HepG2 (cell line): ENCODE results near the gene TCF12. TPM values are rescaled to one million over a fixed set of nuclear protein-coding genes. Genes with fewer than 3 reads are reported as not detected.

ENCODE experiments used
- ATAC-seq: fragments of 200-7000 bp; cut with Tn5 transposase; 3 replicates; pipeline ENCODE4 v1.9.1; 2020; ENCODE audit warnings: mild to moderate bottlenecking, moderate library complexity
- BruUV-seq: library from RNA; stranded (reverse); fragments of 400-500 nt; replicated peaks from 2 replicates; lab custom pipeline; 2021; lab: Mats Ljungman, UMichigan
- CTCF ChIA-PET: fragments of 300-600 bp; formaldehyde crosslinking; extraction: SDS; loops from one replicate; lab custom pipeline; 2021; ENCODE audit warnings: low total read pairs, inconsistent platforms, low intra/inter-chr PET ratio; lab: Yijun Ruan, JAX
- POLR2A ChIA-PET: fragments of 350-600 bp; sonication (Branson Sonifier 250); formaldehyde crosslinking; loops from one replicate; lab custom pipeline; 2020; ENCODE audit warnings: antibody characterized with exemption, inconsistent platforms; lab: Yijun Ruan, JAX
- DNase-seq: peaks from one replicate; pipeline ENCODE4 v3.0.0-alpha.2; 2015; ENCODE audit warnings: low spot score
- FAIRE-seq: peaks from 3 replicates; lab custom pipeline; 2011; peaks lifted over from hg19 to GRCh38; lab: Jason Lieb, UNC
- H2AFZ ChIP-seq: one replicate; pipeline ENCODE4 v1.6.1; 2011; ENCODE audit warnings: low read length, inconsistent platforms
- H3K27ac ChIP-seq: fragments of 300-600 bp; 3 replicates; pipeline ENCODE4 v1.8.0; 2011; ENCODE audit warnings: mixed run types, mild to moderate bottlenecking, mixed read lengths, low read length, inconsistent platforms; ENCODE audit not compliant: insufficient read depth; ENCODE audit errors: extremely low read length
- H3K27me3 ChIP-seq, 2 experiments: fragments of 200-600 bp in 1 of 2; 2 replicates in 1 of 2; 3 replicates in 1 of 2; pipeline versions ENCODE4 v1.6.0 to v1.8.0; 2011; ENCODE audit warnings: low read length in 2 of 2, mild to moderate bottlenecking in 2 of 2, moderate library complexity in 2 of 2, inconsistent platforms in 1 of 2; ENCODE audit not compliant: insufficient read depth in 2 of 2, control insufficient read depth in 1 of 2
- H3K36me3 ChIP-seq, 2 experiments: fragments of 200-600 bp in 1 of 2; replicated peaks in 1 of 2; 2 replicates in 1 of 2; 3 replicates in 1 of 2; pipeline versions ENCODE4 v1.5.1 to v1.8.0; 2011; ENCODE audit warnings: low read length in 2 of 2, inconsistent platforms in 1 of 2; ENCODE audit not compliant: insufficient read depth in 2 of 2, control insufficient read depth in 1 of 2
- H3K4me1 ChIP-seq: 2 replicates; pipeline ENCODE4 v1.5.1; 2012; ENCODE audit warnings: low read length, inconsistent platforms; ENCODE audit not compliant: insufficient read depth
- H3K4me2 ChIP-seq: 2 replicates; pipeline ENCODE4 v1.6.0; 2011; ENCODE audit warnings: low read depth, low read length, inconsistent platforms
- H3K4me3 ChIP-seq, 3 experiments: fragments of 200-600 bp in 1 of 3; sonication (generic), shearing (Covaris generic) in 1 of 3; replicated peaks in 1 of 3; 2 replicates each; pipeline ENCODE4 v1.5.1; 2011 to 2016; ENCODE audit warnings: low read length in 3 of 3, inconsistent platforms in 2 of 3, low read depth in 2 of 3, mild to moderate bottlenecking in 2 of 3, control low read depth in 1 of 3, mixed read lengths in 1 of 3; ENCODE audit not compliant: insufficient read depth in 1 of 3
- H3K79me2 ChIP-seq: one replicate; pipeline ENCODE4 v1.6.1; 2011; ENCODE audit warnings: low read length, inconsistent platforms; ENCODE audit not compliant: insufficient read depth
- H3K9ac ChIP-seq: 2 replicates; pipeline ENCODE4 v1.6.0; 2011; ENCODE audit warnings: mild to moderate bottlenecking, low read depth, low read length, inconsistent platforms; ENCODE audit not compliant: insufficient read depth
- H3K9me3 ChIP-seq: 2 replicates; pipeline ENCODE4 v1.5.1; 2012; ENCODE audit warnings: mild to moderate bottlenecking, low read length
- H4K20me1 ChIP-seq: 2 replicates; pipeline ENCODE4 v1.6.0; 2011; ENCODE audit warnings: inconsistent platforms, mild to moderate bottlenecking, low read length, moderate library complexity; ENCODE audit not compliant: insufficient read depth
- CAMTA2 ChIP-seq: sonication (generic); formaldehyde crosslinking; IDR thresholded peaks from 2 replicates; pipeline ENCODE4 v1.4.0; 2020; ENCODE audit warnings: mild to moderate bottlenecking, missing genetic modification reagents, borderline replicate concordance
- HMGXB4 ChIP-seq, 2 experiments: sonication (generic) in 1 of 2; formaldehyde crosslinking in 1 of 2; IDR thresholded peaks; 2 replicates each; pipeline versions ENCODE4 v1.4.0 to v1.6.1; 2018 to 2020; ENCODE audit warnings: missing genetic modification reagents in 2 of 2, borderline replicate concordance in 1 of 2, low read depth in 1 of 2, mild to moderate bottlenecking in 1 of 2, missing biosample characterization in 1 of 2
- KLF12 ChIP-seq: sonication (generic); formaldehyde crosslinking; IDR thresholded peaks from 2 replicates; pipeline ENCODE4 v1.4.0; 2020; ENCODE audit warnings: missing genetic modification reagents, borderline replicate concordance
- NCOA1 ChIP-seq: sonication (generic); formaldehyde crosslinking; IDR thresholded peaks from 2 replicates; pipeline ENCODE4 v1.9.0; 2021; ENCODE audit warnings: missing genetic modification reagents
- PCBP1 ChIP-seq: fragments of 200-400 bp; formaldehyde crosslinking; IDR thresholded peaks from 2 replicates; pipeline ENCODE4 v1.6.1; 2017; ENCODE audit warnings: mild to moderate bottlenecking, low read depth, low read length, borderline replicate concordance
- ZBTB34 ChIP-seq: sonication (generic); formaldehyde crosslinking; IDR thresholded peaks from 2 replicates; pipeline ENCODE4 v1.8.0; 2022; ENCODE audit warnings: mild to moderate bottlenecking, missing genetic modification reagents
- ZNF589 ChIP-seq: sonication (generic); formaldehyde crosslinking; conservative IDR thresholded peaks from 2 replicates; pipeline ENCODE4 v1.8.0; 2022; ENCODE audit warnings: mild to moderate bottlenecking, moderate library complexity, missing genetic modification reagents
- ZNF766 ChIP-seq: sonication (generic); formaldehyde crosslinking; IDR thresholded peaks from 2 replicates; pipeline ENCODE4 v1.5.0; 2020; ENCODE audit warnings: missing genetic modification reagents, borderline replicate concordance
- ZNF773 ChIP-seq: sonication (generic); formaldehyde crosslinking; IDR thresholded peaks from 2 replicates; pipeline ENCODE4 v1.4.0; 2020; ENCODE audit warnings: missing genetic modification reagents, borderline replicate concordance
- in situ Hi-C: cut with HindIII; loops from 2 replicates; pipeline ENCODE4 v1.10.0; 2017; ENCODE audit warnings: low pct_unique_long_range_greater_than_20kb; ENCODE audit not compliant: extremely low pct_ligation_motif_present
- intact Hi-C: fragments of 100-400 bp; cut with micrococcal nuclease; formaldehyde crosslinking; loops from one replicate; pipeline ENCODE4 v1.10.0; 2022; ENCODE audit not compliant: unreplicated experiment
- polyA plus RNA-seq, 8 experiments: library from polyadenylated mRNA; depleted of rRNA in 3 of 8; stranded (reverse) in 7 of 8; unstranded in 1 of 8; fragments of >200 nt; fragmentation: Illumina TruSeq in 4 of 8; extraction: Trizol in 4 of 8; gene quantifications; 2 replicates each; pipeline versions ENCODE4 v1.2.1 to v1.2.3, GENCODE V29; 2011 to 2016; ENCODE audit warnings: low read depth in 4 of 8, missing spikeins in 1 of 8, mixed read lengths in 1 of 8; ENCODE audit not compliant: insufficient read depth in 1 of 8
- total RNA-seq, 5 experiments: library from RNA; depleted of rRNA; stranded (reverse); fragments of >200 nt; fragmentation: Illumina TruSeq; extraction: Trizol; gene quantifications; 2 replicates each; pipeline ENCODE4 v1.2.3, GENCODE V29; 2016; ENCODE audit warnings: low read depth in 1 of 5
- TF ChIP-seq, protein P1 (sequence below): sonication (generic); formaldehyde crosslinking; IDR thresholded peaks from 2 replicates; pipeline ENCODE4 v1.5.0; 2020; ENCODE audit warnings: missing genetic modification reagents

TCF12 gene
- total and polyA plus RNA-seq, 2 of the 13 experiments (the other 11 are each of a cell fraction or from before 2014, with no cell fraction given): 48.6 to 51.1 TPM

- H4K20me1 ChIP-seq: no peaks in the 10 kb centered on the region
- no TSS peak for BruUV-seq
- no peaks in the 10 kb centered on the region for H3K36me3 ChIP-seq
- no peak overlapping the region for H3K4me2 ChIP-seq
- no peak overlapping the region for H2AFZ ChIP-seq
- H3K9ac ChIP-seq: no peak overlapping the region
- ATAC-seq (no peak), DNase-seq (no peak), FAIRE-seq (no peak)
- no peaks in the 10 kb centered on the region; a peak in 1 of 5 replicates for H3K27me3 ChIP-seq
- peaks cover 15% of the 10 kb centered on the region for H3K4me1 ChIP-seq
- H3K27ac ChIP-seq: no peak overlapping the region
- TF ChIP-seq CAMTA2 (CRISPR knock-in tag) (no peak), ZNF766 (CRISPR knock-in tag) (no peak), ZBTB34 (CRISPR knock-in tag) (no peak), ZNF773 (CRISPR knock-in tag) (no peak), KLF12 (CRISPR knock-in tag) (no peak), ZNF589 (CRISPR knock-in tag) (no peak), HMGXB4 (CRISPR knock-in tag; IDR thresholded peaks at IDR 0.05; ENCODE audit: borderline replicate concordance in 1 of 2, low read depth in 1 of 2) (no peak), NCOA1 (CRISPR knock-in tag) (no peak), PCBP1 (no peak)
- TF ChIP-seq, protein P1, sequence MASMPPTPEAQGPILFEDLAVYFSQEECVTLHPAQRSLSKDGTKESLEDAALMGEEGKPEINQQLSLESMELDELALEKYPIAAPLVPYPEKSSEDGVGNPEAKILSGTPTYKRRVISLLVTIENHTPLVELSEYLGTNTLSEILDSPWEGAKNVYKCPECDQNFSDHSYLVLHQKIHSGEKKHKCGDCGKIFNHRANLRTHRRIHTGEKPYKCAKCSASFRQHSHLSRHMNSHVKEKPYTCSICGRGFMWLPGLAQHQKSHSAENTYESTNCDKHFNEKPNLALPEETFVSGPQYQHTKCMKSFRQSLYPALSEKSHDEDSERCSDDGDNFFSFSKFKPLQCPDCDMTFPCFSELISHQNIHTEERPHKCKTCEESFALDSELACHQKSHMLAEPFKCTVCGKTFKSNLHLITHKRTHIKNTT (CRISPR knock-in tag): no peak
- ChIA-PET CTCF (no interaction called here), POLR2A (no interaction called here)
- H3K79me2 ChIP-seq: no peaks in the 10 kb centered on the region
- in situ Hi-C loops (no loop called here), intact Hi-C loops (no loop called here)
- H3K9me3 ChIP-seq: no peaks in the 10 kb centered on the region
- H3K4me3 ChIP-seq: no peak overlapping the region
Observed at GRCh38 chr15:56891852-56892440, 26.5 kb upstream of the TCF12 start.
